GM19043 (cell line): Measurements from ENCODE around the gene CTSW.
"Not testable (repeated sequence)": the region's sequence is repeated elsewhere in the genome, so short reads cannot be mapped to it uniquely, and the experiment has no call there.

ENCODE experiments used
- ATAC-seq: cut with Tn5 transposase; IDR thresholded peaks from one replicate; pipeline ENCODE4 v1.9.1; 2021; ENCODE audit warnings: low read depth; ENCODE audit not compliant: unreplicated experiment

The CTSW gene

DNA sequence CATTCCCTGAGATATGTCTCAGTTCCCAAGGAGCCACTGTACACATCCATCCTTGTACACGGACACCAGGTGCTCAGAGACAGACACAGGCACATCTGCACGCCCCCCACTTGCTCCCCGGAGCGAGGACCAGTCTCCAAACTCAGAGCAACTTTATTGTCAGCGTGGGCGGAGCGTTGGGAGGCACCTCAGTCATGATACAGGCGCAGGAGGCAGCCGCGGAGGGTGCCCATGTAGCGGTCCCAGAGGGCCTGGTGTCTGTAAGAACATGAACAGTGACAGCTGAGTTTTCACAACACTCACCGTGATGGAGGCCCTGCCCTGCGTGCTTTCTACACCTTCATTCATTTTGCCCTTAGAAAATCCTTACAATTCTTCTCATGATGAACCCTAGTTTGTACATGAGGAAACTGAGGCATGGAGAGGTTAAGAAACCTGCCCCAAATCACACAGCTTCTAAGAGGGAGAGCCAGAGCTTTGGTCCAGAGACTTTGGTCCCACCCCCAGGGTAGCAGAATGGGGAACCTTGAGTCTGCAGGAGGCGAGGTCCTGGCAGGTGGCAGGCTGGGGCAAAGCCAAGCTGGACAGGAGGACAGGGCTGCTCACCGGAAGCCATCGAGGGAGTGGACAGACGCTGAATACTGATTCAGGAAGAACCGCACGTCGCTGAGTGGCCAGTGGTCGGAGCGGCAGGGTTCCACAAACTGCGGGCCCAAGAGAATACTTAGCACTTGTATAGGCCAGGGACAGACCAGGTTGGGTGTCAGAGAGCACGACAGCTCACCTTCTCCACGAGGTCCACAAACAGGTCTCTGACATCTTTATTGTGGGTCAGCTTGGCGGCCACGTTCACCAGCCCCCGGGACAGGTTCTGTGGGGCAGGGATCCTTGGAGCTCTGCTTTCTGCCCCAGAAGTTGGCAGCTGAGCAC lies 4.4 kb downstream of the CTSW start:
- ATAC-seq = no peak

- no peak for ATAC-seq
Observed at GRCh38 chr11:65884716-65885092, 5.1 kb downstream of the CTSW start.

GRCh38 chr11:65885231-65885630 lies 5.6 kb downstream of the CTSW start:
- ATAC-seq = no peak

DNA sequence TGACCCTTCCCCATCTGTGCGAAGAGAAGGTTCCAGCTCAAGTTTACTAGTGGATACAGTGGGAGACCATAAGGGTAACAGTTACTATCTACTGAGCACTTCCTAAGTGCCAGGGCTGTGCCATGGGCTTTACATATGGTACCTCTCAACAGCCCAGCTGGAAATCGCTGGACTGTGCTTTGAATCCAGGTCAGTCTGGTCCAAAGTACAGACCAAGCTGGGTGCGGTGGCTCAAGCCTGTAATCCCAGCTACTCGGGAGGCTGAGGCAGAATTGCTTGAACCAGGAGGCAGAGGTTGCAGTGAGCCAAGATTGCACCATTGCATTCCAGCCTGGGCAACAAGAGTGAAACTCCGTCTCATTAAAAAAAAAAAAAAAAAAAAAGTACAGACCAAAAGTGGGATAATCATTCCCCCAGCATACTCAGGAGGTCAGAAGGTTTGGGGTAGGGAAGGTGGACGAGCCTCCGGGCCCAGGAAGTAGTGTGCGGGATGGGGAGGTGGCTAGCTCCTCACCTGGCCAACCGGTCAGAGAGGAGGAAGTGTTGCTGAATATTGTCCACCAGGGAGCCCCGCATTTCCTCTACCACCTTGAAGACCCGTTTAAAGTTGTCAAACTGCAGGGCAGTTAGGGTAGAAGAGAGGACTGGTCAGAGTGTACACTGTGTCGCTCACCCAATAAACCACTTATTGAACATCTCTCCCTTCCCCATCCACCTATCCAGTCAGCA lies 6.3 kb downstream of the CTSW start:
- ATAC-seq = no peak

- ATAC-seq = no peak
Observed at GRCh38 chr11:65886826-65887722, 7.4 kb downstream of the CTSW start.

GRCh38 chr11:65887723-65888162 lies 8.1 kb downstream of the CTSW start:
- ATAC-seq = no peak

DNA sequence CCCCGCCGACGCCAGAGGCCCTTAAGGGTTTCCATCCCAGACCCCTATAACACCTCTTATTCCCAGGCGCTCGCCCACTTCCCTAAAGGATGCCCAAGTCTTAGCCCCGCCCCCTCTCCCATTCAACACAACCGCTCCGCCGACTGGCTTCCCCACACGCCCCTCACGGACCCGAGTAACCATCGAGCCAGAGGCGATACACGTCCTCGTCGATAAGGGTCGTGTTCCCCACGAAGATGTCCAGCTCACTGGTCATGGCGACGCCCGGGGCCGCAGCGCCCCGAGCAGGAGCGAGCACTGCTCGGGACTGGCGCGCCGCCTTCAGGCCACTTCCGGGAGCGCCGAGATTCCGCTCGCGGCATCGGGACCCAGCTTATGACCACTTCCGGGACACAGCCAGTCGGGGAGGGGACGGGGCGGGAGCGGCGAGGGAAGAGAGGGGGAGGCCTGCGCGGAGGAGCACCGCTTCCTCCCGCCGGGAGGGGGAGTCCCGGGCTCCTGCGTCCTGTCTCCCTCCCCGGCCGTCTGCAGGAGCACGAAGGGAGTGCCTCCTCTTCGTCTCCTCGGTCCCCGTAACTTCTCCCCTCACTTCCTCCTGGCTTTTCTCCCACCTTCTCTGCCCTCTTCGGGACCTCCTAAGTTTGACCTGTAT lies 8.7 kb downstream of the CTSW start, which contains the start of gene FIBP:
Gene FIBP (minus strand): TSS at position 309 of the 652 bp plus-strand sequence. CDS start 53 bp downstream, at position 256.
- ATAC-seq = no peak

DNA sequence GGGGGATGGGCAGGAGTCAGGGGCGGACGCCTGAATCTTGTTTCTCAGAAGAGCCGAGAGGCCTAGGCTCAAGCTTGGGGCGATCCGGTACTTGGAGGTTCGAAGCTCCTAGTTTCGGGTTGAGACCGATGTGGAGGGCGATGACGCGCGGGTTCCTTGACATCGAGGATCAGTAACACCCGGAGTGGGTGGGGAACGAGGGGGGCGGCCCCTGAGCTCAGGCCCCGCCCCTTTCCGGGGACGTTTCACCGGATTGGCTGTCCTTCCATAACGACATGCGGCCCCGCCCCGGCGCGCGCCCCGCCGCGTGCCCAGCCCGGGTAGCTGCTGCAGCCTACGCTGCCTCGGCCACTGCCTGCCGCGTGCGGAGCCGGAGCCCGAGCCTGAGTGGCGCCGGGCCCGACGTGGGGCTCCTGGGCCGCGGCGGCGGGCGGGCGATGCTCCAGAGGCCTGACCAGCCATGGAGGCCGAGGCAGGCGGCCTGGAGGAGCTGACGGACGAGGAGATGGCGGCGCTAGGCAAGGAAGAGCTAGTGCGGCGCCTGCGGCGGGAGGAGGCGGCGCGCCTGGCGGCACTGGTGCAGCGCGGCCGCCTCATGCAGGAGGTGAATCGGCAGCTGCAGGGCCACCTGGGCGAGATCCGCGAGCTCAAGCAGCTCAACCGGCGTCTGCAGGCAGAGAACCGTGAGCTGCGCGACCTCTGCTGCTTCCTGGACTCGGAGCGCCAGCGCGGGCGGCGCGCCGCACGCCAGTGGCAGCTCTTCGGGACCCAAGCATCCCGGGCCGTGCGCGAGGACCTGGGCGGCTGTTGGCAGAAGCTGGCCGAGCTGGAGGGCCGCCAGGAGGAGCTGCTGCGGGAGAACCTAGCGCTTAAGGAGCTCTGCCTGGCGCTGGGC lies 10.9 kb downstream of the CTSW start, which contains the start of gene CCDC85B:
Gene CCDC85B (plus strand): TSS at position 350 of the 895 bp plus-strand sequence. CDS start 111 bp downstream, at position 461.
- ATAC-seq = peak; percentile 43

- ATAC-seq = no peak
Observed at GRCh38 chr11:65891219-65892136, 11.8 kb downstream of the CTSW start.

GRCh38 chr11:65892137-65892540 lies 12.5 kb downstream of the CTSW start:
- ATAC-seq = not testable (repeated sequence)

DNA sequence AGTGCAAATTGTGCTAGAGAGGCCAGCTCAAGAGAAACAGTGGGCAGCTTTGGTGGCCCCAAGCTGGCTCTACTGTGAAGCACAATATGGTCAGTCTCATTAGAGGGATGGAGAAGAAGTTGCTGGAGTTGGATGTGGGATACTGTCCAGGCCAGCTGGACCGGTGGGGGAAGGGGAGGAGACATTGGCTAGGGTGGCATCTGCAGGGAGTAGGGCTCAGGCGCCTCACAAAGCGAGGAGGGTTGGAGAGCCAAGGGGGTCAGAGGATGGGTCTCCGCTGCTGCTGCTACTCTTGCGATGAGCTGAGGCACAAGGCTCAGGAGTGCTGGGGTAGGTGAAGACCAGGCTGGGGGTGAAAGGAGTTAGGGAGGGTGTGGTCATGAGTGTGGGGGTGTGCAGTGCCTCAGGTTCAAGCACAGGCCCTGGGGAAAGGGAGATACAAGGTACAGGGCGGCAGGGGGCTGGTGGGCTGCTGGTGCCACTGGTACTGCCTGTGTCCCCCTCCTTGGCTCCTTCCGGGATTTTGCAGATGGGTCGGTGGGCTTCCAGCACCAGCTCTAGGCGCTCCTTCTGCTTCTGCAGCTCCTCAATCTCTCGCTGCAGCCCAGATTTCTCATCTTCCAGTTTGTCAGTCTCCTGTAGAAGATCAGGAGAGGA lies 13.2 kb downstream of the CTSW start:
- no peak for ATAC-seq

DNA sequence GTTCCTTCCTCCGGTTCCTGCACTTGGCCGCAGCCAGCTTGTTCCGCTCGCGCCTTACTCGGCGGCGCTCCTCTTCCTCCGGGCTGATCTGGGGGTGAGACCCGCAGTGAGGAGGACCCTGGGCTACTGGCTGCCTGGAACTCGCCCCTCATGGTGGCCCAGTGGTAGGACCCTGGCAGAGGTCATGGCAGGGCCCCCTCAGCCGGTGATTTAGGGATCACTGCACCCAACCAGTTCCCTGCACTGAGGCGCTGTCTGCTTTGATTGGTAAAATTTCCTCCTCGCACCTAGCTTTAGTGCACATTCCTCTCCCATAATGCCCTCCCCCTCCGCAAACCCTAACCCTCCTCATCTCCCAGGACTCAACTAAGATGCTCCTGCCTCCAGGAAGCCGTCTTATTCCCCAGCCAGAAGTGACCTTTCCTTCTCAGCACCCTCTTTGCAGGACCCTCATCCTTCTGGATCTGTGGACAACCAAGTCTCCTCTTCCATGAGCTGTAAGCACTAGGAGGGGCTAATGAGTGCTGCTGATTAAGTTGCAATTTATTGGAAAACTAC lies 14.5 kb downstream of the CTSW start:
- ATAC-seq = no peak

GRCh38 chr11:65895482-65895981 lies 15.9 kb downstream of the CTSW start:
- ATAC-seq = no peak

DNA sequence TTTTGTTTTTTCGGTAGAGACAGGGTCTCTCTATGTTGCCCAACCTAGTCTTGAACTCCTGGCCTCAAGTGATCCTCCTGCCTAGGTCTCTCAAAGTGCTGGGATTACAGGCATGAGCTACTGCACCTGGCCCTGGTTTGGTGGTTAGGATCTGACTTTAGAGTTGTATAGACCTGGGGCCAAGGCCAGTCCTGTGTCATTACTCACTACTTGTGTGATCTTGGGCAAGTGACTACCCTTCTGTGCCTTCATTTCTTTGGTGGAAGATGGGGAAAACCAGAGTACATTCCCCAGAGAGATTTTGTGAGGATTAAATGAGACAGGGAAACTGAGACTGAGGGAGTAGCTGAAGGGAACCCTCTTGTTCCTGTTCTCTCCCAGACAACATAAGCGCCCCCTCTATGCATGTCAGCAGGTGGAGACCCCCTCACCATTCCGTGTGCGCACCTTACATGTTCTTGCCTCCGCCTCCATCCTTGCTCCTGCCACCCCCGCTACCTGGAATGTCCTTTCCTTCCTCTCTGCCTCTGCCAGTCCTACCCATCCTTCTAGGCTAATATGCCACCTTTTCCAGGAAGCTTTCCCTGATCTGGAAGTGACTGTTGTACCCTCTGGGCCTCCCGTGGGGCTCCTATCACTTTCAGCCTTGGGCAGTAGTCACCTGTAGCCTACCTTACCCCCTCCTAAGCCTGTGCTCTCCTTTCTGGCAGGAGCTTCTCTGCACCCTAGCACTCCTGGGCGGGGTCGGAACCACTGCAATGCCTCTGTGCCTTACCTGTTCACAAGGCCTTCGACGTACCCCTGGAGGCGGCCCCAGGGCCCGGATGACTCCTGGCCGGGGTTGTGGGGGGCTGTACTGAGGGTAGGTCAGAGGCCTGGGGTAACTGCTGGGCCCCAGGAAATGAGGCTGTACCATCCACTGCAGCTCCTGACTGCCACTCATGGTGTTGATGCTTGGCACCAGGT lies 16.7 kb downstream of the CTSW start:
- ATAC-seq = no peak

GRCh38 chr11:65897020-65897471 lies 17.4 kb downstream of the CTSW start:
- no peak for ATAC-seq
